Stimulated activated CD4-positive, alpha-beta T cell treated with anti-CD3 and anti-CD28 coated beads, Interleukin-1b, Interleukin-23, amount 100 ng/mL, for 4 hours (primary cell): ENCODE data around the gene ATG9A.
"Not testable (repeated sequence)": the region's sequence is repeated elsewhere in the genome, so short reads cannot be mapped to it uniquely, and the experiment has no call there.

Experiments used
- DNase-seq, 2 donors: peaks; one replicate each; pipeline ENCODE4 v3.0.0-alpha.2; 2020; ENCODE audit warnings: low read depth in 2 of 2

Gene ATG9A

GRCh38 chr2:219207134-219207883, 22.1 kb downstream of the ATG9A start:
- no peak for DNase-seq

GRCh38 chr2:219206328-219207133, 22.9 kb downstream of the ATG9A start, which contains the start of gene ZFAND2B:
TSS of gene ZFAND2B (plus strand) at chr2:219206782. CDS start at chr2:219206988, 206 bp downstream.
- peak; percentile 93 to 95 for DNase-seq

DNA sequence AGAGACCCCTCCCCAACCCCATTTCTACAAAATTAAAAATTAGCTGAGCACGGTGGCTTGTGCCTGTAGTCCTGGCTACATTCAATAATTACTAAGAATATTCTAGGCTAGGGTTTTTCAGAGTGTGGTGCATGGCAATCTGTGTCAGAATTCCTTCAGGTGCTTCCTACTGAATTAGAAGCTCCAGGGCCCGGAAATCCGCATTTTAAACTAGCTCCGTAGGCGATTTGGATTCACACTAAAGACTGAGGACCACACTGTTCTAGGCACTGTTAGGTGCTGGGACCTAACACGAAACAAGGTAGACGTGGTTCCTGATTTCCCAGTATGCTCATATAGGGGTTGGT, 23.5 kb downstream of the ATG9A start:
- DNase-seq = no peak

DNA sequence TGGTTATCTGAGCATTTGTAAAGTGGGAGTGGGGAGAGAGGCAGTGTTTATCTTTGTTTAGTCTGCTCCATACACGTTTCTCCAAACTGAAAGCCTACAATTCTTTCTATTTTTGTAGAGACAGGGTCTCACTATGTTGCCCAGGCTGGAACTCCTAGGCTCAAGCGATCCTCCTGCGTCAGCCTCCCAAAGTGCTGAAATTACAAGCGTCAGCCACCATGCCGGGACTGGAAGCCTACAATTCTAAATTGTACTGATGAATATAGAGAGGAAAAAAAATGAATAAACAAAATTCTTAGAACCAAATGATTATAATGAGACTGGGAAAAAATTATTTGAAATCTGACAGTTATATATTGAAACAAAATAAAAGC, 24.3 kb downstream of the ATG9A start:
- no peak for DNase-seq

- DNase-seq = no peak
These were observed 24.8 kb downstream of the ATG9A start for GRCh38 chr2:219204425-219205164.

DNA sequence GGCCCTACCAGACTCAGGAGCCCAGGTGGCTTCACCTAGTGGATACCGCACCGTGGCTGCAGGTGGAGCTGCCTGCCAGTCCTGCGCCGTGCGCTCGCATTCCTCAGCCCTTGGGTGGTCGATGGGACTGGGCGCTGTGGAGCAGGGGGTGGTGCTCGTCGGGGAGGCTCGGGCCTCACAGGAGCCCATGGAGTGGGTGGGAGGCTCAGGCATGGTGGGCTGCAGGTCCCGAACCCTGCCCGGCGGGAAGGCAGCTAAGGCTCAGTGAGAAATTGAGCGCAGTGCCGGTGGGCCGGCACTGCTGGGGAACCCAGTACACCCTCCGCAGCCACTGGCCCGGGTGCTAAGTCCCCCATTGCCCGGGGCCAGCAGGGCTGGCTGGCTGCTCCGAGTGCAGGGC, 28.1 kb downstream of the ATG9A start:
- DNase-seq = not testable (repeated sequence)

DNA sequence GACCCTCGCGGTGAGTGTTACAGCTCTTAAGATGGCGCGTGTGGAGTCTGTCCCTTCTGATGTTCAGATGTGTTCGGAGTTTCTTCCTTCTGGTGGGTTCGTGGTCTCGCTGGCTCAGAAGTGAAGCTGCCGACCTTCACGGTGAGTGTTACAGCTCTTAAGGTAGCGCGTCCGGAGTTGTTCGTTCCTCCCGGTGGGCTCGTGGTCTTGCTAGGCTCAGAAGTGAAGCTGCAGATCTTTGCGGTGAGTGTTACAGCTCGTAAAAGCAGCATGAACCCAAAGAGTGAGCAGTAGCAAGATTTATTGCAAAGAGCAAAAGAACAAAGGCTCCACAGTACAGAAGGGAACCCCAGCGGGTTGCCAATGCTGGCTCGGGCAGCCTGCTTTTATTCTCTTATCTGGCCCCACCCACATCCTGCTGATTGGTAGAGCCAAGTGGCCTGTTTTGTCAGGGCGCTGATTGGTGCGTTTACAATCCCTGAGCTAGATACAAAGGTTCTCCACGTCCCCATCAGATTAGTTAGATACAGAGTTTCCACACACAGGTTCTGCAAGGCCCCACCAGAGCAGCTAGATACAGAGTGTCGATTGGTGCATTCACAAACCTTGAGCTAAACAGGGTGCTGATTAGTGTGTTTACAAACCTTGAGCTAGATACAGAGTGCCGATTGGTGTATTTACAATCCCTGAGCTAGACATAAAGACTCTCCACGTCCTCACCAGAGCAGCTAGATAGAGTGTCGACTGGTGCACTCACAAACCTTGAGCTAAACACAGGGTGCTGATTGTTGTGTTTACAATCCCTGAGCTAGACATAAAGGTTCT, 28.7 kb downstream of the ATG9A start:
- not testable (repeated sequence) for DNase-seq

- DNase-seq = no peak
These were observed 29.8 kb downstream of the ATG9A start for GRCh38 chr2:219199470-219200211.

- no peak for DNase-seq
These were observed 30.5 kb downstream of the ATG9A start for GRCh38 chr2:219198974-219199373.

DNA sequence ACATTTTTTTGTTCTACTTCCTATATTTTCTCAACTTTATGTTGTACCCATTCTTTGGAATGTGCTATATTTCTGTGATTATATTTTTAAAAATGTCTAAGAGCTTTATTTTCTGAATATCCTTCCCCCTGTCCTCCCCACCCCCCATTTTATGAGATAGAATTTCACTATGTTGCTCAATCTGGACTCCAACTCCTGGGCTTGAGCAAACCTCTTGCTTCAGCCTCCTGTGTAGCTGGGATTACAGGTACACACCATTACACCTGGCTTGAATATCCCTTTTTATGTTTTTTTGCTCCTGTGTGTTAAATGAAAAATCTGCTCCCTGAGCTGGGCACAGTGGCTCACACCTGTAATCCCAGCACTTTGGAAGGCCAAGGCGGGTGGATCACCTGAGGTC, 32.0 kb downstream of the ATG9A start:
- no peak for DNase-seq

DNA sequence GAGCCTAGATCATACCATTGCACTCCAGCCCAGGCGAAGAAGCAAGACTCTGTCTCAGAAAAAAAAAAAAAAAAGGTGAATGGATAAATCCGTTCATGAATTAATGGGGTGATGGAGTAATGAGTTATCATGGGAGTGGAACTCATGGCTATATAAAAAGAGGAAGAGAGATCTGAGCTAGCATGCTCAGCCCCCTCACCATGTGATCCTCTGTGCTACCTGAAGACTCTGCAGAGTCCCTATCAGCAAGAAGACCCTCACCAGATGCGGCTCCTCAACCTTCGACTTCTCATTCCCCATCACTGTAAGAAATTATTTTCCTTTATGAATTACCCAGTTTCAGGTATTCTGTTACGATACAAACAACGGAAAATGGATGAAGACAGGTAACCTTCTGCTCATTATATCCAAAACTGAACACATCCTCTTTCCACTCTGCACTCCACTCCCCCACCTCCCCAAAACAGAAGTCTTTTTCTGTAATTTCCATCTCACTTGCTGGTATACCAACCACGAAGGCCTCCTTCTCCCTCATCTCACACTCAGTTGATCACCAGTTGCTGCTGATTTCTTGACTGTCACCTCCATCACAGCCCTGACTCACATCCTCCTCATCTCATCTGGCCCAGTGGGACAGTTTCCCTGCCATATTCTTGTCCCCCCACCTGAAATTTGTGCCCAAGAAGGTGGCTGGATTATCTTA, 42.5 kb downstream of the ATG9A start:
- no peak for DNase-seq

DNA sequence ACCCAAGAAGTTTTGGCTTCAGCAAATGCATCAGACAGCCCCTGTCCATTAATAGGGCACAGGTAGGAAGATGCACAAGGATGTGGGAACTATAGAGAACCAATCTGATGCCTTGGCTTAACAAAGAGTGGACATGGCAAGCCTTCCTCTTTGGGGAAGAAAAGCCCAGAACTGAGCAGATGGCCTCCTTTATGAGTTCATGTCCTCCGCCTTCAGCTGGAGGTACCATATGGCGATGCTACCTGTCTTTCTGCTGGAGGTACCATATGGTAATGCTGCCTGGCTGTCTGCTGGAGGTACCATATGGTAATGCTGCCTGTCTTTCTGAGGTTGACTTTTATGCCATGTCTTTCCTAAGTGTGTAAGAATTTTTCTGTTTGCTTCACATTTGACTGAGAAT, 45.3 kb downstream of the ATG9A start:
- no peak for DNase-seq

GRCh38 chr2:219183151-219183772, 46.2 kb downstream of the ATG9A start:
- no peak for DNase-seq

- no peak for DNase-seq
These were observed 46.9 kb downstream of the ATG9A start for GRCh38 chr2:219182331-219183150.

GRCh38 chr2:219181531-219181930, 47.9 kb downstream of the ATG9A start:
- DNase-seq = no peak

GRCh38 chr2:219180961-219181360, 48.5 kb downstream of the ATG9A start:
- DNase-seq = no peak

- no peak for DNase-seq
These were observed 49.6 kb downstream of the ATG9A start for GRCh38 chr2:219179601-219180465.
